SHP77 treated with DMSO at 0.1 percent for 48 hours (cell line): ENCODE data around the gene TBC1D22A.

Source experiments
- DNase-seq: peaks from one replicate; lab custom pipeline; 2025; lab: John Stamatoyannopoulos, UW

Gene TBC1D22A

DNA sequence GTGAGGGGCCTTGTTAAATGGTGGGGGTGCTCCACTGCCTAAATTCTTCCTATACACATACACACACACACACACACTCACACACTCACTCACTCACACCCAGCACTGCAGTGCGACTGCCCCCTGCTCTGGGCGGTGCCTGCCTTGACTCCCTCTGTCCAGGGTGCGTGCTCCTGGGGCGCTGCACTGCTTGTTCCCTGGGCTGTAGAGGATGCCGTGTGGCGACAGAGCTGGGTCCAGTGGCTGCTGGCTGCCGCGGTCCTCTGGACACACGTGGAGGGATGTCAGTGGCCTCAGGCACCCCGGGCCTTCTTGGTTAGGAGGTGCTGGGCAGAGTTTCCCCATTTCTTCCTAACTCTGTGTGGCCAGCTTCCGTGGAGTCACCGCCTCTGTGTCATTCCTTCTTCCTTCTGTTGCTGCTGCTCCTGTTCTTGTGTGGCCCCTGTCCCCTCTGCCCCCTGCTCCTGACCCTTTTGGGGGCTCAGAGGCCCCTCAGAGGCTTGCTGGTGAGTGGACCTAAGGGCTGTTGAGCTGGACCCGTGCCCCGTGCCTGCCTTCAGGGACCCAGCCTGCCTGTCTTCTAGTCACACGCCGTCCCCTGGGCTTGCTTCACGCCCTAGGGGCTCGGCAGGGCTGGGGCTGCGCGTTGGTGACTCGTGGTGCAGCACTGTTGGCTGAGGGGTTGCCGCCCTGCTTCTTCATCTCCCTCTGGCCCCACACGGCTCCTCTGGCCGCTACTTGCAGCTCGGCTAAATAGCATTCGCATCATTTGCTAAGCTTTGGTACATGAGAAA lies 147.0 kb downstream of the TBC1D22A start:
- DNase-seq = no peak

DNA sequence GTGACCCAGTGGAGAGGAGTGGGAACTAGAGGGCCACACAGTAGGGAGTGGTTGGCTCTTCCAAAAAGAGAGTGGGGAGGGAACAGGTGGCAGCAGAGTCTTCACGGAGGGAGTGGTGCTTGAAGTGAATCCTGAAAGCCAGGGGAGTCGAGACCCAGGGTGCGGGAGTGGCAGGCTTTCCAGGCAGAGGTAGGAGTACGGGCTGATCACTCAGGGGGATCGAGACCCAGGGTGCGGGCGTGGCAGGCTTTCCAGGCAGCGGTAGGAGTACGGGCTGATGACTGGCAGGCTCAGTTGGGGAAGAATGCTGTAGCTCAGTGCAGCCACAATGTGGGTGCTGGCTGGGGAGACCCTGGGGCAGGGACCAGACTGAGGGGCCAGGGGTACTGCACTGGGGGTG lies 148.2 kb downstream of the TBC1D22A start:
- no peak for DNase-seq

DNA sequence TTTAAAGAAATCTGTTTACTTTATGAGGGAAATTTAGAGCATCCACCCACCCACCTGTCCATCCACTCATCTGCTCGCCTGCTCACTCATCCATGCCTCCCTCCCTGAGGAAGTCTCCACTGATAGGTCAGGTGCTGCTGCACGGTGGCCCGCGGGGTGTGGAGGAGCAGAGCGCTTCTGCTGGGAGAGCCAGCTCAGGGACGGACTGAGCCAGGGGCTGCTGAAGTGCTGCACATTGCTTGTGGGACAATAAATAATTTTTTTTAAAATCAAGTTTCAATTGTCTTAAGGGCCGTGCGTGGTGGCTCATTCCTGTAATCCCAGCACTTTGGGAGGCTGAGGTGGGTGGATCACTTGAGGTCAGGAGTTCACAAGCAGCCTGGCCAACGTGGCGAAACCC lies 148.9 kb downstream of the TBC1D22A start:
- no peak for DNase-seq

DNA sequence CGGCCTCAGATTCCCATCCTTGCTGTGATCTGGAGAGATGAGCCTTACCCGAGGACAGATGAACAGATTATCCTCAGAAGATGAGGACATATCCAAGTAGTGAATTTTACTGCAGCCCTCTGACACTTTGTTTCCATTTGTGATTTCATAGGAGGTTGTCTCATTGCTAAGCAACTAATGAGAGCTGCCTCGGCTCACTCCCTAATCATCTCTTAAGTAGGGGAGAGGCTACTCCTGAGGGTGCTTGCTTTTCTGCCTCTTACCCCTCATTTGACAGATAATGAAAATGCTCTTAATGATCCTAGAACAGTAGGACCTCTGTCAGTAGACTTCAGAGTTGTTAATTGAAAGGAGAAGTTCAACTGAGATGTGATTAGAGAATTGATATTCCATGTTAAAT lies 150.9 kb downstream of the TBC1D22A start:
- no peak for DNase-seq

DNA sequence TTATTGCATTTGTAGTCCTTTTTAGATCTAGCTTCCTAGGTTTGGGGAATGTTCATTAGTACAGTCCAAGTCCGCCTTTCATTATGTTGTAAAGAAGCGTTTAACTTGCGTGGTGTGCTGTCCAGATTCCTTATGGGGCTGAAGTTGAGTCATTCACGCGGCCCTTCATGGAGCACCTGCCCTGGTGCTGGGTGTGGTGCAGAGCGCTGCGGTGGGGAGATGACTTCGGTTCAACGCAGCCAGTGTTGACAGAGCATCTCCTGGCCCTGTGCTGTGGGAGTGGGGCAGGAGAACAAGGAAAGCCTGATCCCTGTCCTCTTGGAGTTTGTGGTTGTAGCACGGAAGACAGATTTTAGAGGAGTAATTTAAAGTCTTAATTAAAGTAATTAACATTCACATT lies 152.0 kb downstream of the TBC1D22A start:
- no peak for DNase-seq

DNA sequence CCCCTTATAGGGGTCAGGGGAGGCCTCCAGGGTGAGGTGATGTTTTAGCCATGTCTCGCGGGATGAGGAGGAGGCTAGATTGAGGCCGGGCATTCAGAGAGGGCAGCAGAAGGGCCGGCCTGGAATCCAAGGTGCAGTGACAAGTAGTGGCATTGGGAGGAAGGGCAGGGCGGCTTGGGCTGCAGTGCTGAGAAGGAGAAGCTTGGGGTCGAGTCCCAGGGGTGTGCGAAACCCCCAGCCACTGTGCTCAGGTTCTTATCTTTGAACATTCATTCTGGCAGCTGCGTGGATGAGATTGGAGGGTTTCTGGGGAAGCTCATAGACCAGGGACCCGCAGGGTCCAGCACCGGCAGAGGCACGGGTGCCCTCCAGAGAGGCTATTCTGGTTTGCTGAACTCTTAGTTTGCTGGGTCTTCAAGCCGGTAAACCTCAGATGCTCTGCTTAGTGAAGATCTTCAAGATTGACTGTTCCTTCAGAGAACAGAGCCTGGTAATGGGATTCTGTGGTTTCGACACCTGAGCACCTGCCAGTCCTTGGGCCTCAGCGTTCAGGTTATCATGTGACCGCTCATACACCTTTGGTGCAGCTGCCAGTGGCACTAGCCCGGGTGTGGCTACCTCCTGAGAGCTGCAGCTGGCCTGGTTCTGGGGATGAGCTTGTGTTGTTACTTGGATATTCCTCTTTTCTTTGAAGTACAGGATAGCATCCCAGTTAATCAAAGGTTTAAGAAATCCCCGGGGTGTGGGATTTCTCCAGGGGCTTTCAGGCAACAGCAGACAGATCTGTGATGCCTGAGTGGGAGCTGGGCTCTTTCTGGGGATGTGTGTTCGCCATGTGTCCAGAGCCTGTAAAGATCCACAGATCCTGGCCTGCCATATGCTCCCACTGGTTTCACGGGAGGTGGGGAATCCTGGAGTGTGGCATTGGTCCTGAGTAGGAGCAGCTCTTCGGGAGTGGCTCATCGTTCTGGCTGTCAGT lies 152.8 kb downstream of the TBC1D22A start:
- no peak for DNase-seq

DNA sequence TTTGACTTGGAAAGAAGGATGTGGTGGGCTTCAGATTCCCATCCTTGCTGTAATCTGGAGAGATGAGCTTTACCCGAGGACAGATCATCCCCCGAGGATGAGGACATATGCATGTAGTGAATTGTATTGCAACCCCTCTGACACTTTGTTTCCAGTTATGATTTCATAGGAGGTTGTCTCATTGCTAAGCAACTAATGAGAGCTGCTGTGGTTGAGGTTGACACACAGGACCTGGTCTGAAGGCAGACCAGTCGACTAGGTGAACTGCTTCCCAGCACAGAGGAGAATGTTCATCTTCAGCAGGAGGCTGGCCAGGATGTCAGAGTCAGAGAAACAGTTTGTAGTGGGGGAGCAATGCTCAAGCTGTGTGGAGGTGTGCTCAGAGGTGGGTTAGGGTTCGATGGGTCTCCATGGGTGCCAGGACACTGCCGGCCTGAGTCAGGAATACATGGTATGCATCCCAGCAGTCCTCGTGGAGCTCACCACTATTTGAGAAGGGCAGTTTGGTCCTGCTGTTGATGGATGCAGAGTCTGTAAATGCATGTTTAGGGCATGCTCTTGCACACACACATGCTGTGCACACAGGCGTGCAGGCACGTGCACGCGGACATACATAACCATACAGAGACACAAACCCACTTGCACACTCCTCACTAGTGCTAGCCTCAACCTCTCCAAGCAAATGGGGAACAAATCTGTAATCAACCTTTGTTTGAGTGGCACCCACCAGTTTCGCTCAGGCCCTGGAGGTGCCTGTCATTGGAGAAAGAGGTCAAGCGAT lies 153.7 kb downstream of the TBC1D22A start:
- no peak for DNase-seq

DNA sequence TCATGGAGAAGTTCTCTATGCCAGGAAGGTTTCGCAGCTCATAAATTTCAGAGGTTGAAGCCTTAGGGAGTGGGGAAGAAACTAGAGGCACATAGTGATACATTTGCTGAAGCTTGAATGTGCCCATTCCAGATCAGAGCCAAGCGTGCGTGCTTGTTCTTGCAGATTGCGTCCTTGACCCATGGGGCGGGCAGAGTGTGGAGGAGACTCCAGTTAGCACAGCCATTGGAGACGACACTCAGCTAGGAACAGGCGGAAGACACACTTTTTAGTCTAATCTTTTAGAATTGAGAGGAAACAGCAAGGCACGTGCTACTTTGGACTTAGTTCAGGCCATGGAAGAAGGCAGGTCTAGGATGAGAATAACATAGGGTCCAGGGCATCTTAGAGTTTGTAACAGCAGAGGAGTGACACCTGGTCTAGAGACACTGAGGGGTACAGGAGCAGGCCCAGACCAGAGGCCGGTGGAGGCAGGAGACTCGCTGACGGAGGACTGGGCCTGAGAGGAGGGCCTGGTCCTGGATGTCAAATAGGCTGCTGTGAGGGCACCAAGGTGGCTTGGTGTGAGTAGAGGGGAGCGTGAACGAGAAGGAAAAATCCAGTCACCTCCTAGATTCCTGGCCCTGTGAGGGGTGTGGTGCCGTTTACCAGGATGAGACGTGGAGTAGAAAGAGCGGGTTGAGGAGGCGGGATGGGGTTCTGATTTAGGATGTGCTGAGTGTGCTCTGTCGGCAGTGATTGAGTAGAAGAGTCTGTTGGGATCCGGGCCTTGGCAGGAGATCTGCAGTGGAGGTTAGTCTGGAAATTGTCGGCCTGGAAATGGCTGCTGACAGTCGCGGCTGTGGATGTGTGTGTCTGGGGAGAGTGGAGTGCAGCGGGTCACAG lies 154.7 kb downstream of the TBC1D22A start:
- no peak for DNase-seq

DNA sequence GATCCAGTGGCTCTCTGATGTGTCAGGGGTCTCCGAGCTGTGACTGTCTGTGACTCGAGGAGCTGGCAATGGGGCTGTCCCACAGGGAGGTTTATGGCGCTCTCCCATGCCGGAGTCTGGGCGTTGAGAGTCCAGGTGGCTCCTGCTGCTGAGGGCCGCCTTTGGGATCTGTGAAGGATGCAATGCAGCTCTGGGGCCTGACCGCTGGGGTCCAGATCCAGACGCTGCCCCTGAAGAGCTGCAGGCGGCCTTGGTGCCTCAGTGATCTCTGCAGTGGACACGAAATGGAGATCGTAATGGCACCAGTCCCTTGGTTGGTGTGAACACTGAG lies 155.3 kb downstream of the TBC1D22A start:
- no peak for DNase-seq

DNA sequence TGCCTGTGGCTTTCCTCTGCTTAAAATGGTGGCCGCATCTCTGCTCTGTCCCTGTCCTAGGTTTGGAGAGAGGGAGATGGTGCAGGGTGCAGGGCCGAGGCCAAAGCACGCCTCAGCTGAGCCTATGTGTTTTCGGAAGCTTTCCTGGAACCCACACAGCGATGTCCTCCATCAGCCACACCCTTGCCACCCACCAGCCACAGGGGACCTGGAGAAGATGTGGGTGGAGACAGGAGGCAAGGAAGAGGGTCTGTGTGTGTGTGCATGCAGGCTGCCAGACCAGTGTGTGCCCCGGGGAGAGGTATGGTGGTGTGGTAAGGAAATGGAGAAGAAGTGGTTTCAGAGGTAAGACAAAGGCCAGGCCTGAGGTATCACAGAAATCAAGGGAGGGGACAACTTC lies 155.7 kb downstream of the TBC1D22A start:
- no peak for DNase-seq

DNA sequence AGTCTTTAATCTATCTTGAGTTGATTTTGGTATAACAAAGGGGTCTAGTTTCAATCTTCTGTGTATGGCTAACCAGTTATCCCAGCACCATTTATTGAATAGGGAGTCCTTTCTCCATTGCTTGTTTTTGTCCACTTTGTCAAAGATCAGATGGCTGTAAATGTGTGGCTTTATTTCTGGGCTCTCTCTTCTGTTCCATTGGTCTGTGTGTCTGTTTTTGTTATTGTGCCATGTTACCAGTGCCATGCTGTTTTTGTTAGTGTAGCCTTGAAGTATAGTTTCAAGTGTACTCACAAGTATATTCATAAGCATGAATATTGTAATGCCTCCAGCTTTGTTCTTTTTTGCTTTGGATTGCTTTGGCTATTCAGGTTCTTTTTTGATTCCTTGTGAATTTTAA lies 159.6 kb downstream of the TBC1D22A start:
- DNase-seq = no peak

DNA sequence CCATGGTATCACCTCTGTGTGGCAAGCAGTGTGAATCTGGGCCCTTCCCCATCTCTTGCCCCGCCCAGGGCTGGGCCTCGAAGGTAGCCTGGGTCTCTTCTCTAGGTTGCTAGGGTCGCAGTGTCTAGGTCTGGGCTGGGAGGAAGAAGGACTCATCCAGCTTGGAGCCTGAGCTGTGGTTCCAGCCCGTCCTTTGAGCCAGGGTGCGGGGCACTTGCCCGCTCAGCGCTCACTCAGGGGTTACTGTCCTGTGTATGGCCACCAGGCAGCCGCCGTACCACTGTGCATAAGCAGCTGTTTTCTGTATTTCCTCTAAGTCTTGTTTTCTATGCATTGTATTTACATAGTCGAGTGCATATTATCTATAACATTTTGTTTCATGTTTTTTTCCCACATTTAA lies 160.9 kb downstream of the TBC1D22A start:
- no peak for DNase-seq

DNA sequence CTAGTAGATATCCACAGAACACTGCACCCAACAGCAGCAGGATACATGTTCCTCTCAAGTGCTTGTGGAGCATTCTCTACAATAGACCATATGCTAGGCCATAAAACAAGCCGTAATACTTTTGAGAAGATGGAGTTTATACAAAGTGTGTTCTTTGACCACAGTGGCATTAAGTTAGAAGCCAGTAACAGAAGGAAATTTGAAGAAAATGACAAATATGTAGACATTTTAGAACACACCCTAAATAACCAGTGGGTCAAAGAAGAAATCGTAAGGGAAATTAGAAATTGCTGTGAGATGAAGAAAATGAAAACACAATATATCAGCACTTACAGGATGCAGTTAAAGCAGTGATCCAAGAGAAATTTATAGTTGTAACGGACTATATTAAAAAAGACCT lies 163.4 kb downstream of the TBC1D22A start:
- no peak for DNase-seq

DNA sequence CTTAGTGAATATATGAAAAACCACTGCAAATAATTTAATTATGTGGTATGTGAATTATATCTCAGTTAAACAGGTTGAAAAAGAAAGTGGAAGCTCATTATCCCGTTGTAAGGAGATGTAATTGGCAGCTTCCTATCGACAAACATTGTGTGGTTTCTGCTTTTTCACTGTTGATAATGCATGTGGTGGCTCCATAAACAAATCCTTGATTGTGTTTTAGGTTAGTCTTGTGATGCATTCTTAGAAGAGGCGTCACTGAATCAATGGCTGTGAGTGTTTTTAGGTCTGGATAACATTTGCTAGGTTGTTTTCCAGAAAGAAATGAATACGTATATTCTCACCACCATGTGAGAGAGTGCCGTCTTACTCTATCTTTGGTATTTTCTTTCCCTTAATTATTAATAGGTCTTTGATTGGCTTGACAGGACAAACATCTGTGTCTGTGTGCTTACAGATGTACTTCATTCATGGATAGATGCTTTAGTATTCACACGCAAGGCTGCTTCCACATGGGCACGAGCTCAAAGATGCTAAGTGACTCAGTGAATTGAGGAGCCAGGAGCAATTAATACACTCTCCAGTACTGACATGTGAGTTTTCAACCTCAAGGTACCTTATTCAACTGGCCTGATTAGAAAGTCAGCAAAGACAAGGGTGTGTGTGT lies 166.7 kb downstream of the TBC1D22A start:
- DNase-seq = no peak

DNA sequence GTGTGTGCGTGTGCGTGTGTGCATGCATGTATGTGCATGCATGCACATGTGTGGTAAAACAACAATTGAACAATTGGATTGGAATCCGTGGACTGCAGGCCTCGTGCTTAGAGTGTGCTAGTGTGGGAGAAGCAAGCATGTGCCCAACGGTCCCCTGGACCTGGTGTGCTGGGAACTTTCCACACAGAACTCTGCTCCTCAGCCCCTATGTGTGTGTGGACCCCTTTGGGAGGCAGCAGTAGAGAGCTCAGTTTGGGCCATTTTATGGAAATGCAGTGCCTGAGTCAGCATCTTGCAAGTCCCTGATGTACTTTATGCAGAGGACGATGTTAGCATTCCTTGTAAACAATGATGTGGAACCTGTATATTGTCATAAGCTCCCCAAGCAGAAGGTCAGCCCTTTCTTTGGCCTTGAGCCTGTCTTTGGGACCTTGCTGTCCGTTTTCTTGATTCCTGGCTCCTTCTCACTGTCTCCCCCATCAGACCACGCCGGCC lies 167.3 kb downstream of the TBC1D22A start:
- DNase-seq = no peak

DNA sequence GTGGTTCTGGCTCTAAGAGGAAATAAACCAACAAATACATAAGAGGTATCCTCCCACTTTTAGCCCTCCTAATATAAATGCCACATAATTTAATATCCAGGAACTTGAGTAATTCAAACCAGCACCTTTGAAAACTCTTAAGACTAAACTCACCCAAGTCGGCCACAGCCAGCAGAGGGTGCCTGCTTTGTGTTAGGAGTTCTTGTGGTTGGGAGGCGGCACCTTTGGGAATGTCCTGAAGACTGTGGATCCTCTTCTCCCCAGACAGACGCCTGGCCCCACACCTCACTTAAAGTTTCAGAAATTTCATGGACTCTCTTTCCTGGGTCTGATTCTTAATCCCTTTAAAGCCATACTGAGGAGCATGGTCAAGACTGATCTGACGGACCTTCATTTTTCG lies 169.0 kb downstream of the TBC1D22A start:
- DNase-seq = no peak

DNA sequence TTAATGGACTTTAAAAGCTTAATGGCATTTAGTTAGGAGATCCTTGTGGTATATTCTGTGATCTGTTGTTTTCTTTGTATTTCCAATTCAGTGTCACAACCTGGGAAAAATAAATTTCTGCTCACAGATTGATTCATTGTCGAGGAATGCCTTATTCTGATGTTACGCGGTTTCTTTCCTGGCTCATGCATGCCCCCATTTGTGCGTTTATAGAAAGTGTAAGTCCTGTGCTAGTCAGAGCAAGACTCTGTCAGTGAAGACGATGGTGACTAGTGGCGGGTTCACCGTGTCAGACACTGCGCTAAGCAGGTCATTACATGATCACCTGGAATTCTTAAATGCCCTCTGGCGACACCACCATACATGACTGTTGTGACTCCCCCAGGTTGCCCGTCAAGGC lies 169.4 kb downstream of the TBC1D22A start:
- no peak for DNase-seq

DNA sequence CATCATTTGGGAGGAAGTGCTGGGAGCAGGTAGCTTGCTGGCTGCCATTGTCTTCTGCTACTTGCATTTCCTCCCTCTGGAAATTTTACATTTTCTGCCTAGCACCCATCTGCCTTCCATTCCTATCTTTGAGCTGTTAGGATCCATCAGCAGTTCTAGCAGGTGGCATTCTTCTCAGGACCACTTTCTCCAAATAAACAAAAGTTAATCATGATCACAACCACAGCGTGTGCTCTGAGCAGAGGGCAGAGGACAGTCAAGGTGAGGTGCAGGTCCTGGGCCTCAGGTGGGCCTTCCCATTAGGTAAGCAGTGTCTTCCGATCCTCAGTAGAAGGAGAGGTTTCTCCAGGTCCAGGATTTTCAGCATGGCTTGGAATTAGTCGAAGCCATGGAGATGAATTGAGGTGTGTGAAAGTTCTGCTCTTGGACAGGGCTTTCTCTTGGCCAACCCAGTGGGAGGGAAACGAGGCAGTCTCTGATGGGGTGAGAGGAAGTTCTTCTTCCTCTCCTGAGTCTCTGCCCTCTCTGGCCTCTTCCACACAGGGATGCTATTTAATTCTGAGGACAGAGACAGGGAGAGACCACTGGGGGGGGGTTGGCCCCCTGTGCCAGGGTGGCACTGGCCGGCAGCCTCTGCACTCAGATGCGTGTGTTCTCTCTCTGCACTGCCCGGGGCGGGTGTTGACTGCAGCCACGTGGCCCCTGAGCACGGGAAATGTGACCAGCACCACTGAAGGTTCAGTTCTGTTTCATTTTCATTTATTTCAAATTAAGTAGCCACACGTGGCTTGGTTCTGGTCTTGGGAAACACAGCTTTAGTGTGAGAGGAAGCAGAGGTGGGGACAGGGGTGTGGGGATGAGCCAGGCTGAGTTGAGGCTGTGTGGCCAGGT lies 170.8 kb downstream of the TBC1D22A start:
- DNase-seq = no peak

DNA sequence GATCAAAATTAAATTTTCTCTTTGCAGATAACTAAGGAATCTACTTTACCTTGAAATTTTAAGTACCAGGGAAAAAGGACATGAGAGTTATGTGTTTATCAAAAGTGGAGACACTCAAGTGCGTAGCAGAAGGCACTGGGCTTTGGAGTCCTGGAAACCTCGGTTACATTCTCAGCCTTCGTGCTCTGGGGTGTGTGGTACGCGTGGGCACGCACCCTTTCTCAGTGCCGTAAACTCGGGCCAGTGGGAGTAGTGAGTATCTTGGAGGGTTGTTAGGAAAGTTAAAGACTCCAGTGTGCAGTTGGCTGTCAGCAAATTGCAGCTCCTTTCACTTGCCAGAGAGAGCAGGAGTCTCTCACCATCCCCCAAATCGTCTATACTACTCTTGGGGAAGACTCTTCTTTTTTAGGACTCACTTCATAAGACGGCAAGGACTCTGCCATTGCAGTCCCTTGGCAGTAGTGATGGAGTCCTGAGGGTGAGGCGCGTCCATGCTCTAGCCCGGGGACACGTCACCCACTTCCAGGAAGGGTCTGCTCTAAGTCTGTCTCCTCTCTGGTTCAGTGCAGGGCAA lies 171.8 kb downstream of the TBC1D22A start:
- no peak for DNase-seq
